GM12878 (cell line): ENCODE data around the gene OTOA. TPM values are rescaled to one million over a fixed set of nuclear protein-coding genes. Genes with fewer than 3 reads are reported as not detected.

ENCODE experiments used
- ATAC-seq: fragments of 200-7000 bp; cut with Tn5 transposase; 3 replicates; pipeline ENCODE4 v1.9.1; 2020; ENCODE audit warnings: mild to moderate bottlenecking, moderate library complexity
- BruUV-seq: library from RNA; stranded (reverse); fragments of 400-500 nt; replicated peaks from 2 replicates; lab custom pipeline; 2021; lab: Mats Ljungman, UMichigan
- CTCF ChIA-PET: fragments of 300-600 bp; sonication (Branson Sonifier 250); formaldehyde crosslinking; extraction: SDS; loops from one replicate; lab custom pipeline; 2021; ENCODE audit warnings: inconsistent platforms; lab: Yijun Ruan, JAX
- POLR2A ChIA-PET: fragments of 350-600 bp; formaldehyde crosslinking; extraction: SDS; loops from one replicate; lab custom pipeline; 2021; ENCODE audit warnings: inconsistent platforms; lab: Charles Lee
- RAD21 ChIA-PET: fragments of 300-600 bp; sonication (Branson Sonifier 250); formaldehyde crosslinking; loops from one replicate; lab custom pipeline; 2023; ENCODE audit warnings: antibody characterized with exemption; ENCODE audit not compliant: unreplicated experiment; lab: Charles Lee
- SMC1A ChIA-PET: fragments of 300-600 bp; sonication (Branson Sonifier 250); formaldehyde crosslinking; loops from one replicate; lab custom pipeline; 2023; ENCODE audit not compliant: unreplicated experiment, uncharacterized antibody; lab: Charles Lee
- DNase-seq: peaks from one replicate; pipeline ENCODE4 v3.0.0-alpha.2; 2011; ENCODE audit warnings: low read depth, low spot score
- FAIRE-seq: peaks from 3 replicates; lab custom pipeline; 2011; peaks lifted over from hg19 to GRCh38; lab: Jason Lieb, UNC
- H2AFZ ChIP-seq: 2 replicates; pipeline ENCODE4 v1.6.0; 2011; ENCODE audit warnings: low read depth, low read length, control low read depth; ENCODE audit not compliant: control insufficient read depth
- H3K27ac ChIP-seq: 2 replicates; pipeline ENCODE4 v1.5.1; 2011; ENCODE audit warnings: control low read depth; ENCODE audit not compliant: control insufficient read depth, insufficient read depth
- H3K27me3 ChIP-seq, 2 experiments: replicated peaks in 1 of 2; 2 replicates each; pipeline versions ENCODE4 v1.6.0 to v1.6.1; 2011; ENCODE audit warnings: low read length in 1 of 2; ENCODE audit not compliant: control insufficient read depth in 2 of 2, insufficient read depth in 2 of 2
- H3K36me3 ChIP-seq, 2 experiments: 2 replicates each; pipeline ENCODE4 v1.5.1; 2011; ENCODE audit warnings: low read length in 1 of 2; ENCODE audit not compliant: control insufficient read depth in 2 of 2, insufficient read depth in 2 of 2
- H3K4me1 ChIP-seq: 2 replicates; pipeline ENCODE4 v1.6.1; 2011; ENCODE audit warnings: mild to moderate bottlenecking, low read length, moderate library complexity, mixed read lengths; ENCODE audit not compliant: control insufficient read depth, insufficient read depth
- H3K4me2 ChIP-seq: 2 replicates; pipeline ENCODE4 v1.6.0; 2011; ENCODE audit warnings: control low read depth; ENCODE audit not compliant: control insufficient read depth, insufficient read depth
- H3K4me3 ChIP-seq: fragments of 200-600 bp; sonication (generic); 2 replicates; pipeline ENCODE4 v1.5.1; 2016
- H3K79me2 ChIP-seq: 2 replicates; pipeline ENCODE4 v1.6.0; 2011; ENCODE audit warnings: low read length; ENCODE audit not compliant: control insufficient read depth, insufficient read depth
- H3K9ac ChIP-seq: 2 replicates; pipeline ENCODE4 v1.8.0; 2011; ENCODE audit warnings: low read length, control low read depth, mixed read lengths; ENCODE audit not compliant: control insufficient read depth, insufficient read depth
- H3K9me3 ChIP-seq: replicated peaks from 3 replicates; pipeline ENCODE4 v1.5.1; 2011; ENCODE audit warnings: mild to moderate bottlenecking, low read length; ENCODE audit not compliant: control insufficient read depth, insufficient read depth
- H4K20me1 ChIP-seq: 2 replicates; pipeline ENCODE4 v1.6.0; 2011; ENCODE audit not compliant: control insufficient read depth, insufficient read depth
- BCL11A ChIP-seq: IDR thresholded peaks from 2 replicates; pipeline ENCODE4 v1.6.1; 2011; ENCODE audit warnings: low read depth, low read length
- BHLHE40 ChIP-seq, 2 experiments: fragments of 450-650 bp in 1 of 2; IDR thresholded peaks; 2 replicates each; pipeline ENCODE4 v1.6.1; 2011 to 2017; ENCODE audit warnings: low read depth in 2 of 2, borderline replicate concordance in 1 of 2, improper control_type of control experiment in 1 of 2, low read length in 1 of 2, mild to moderate bottlenecking in 1 of 2
- CEBPB ChIP-seq, 2 experiments: fragments of 150-350 bp in 1 of 2; IDR thresholded peaks; 2 replicates each; pipeline ENCODE4 v1.6.1; 2012 to 2014; ENCODE audit warnings: low read depth in 2 of 2, low read length in 2 of 2, borderline replicate concordance in 1 of 2, inconsistent platforms in 1 of 2
- CHD1 ChIP-seq: IDR thresholded peaks from 2 replicates; pipeline ENCODE4 v1.6.1; 2012; ENCODE audit warnings: low read depth, low read length, improper control_type of control experiment
- CHD4 ChIP-seq: fragments of 200-600 bp; sonication (generic); IDR thresholded peaks from 2 replicates; pipeline ENCODE4 v1.6.1; 2016; ENCODE audit warnings: mild to moderate bottlenecking
- EGR1 ChIP-seq, 2 experiments: IDR thresholded peaks; 1 replicate in 1 of 2; 2 replicates in 1 of 2; pipeline ENCODE4 v1.6.1; 2011 to 2012; ENCODE audit warnings: low read depth in 2 of 2, low read length in 2 of 2, borderline replicate concordance in 1 of 2, mild to moderate bottlenecking in 1 of 2, moderate library complexity in 1 of 2
- FOXM1 ChIP-seq: IDR thresholded peaks from 2 replicates; pipeline ENCODE4 v1.6.1; 2012; ENCODE audit warnings: low read depth, mild to moderate bottlenecking, inconsistent platforms, low read length, moderate library complexity
- HCFC1 ChIP-seq: fragments of 150-350 bp; IDR thresholded peaks from 2 replicates; pipeline ENCODE4 v1.6.1; 2014; ENCODE audit warnings: low read length
- HDGF ChIP-seq: fragments of 450-650 bp; IDR thresholded peaks from 2 replicates; pipeline ENCODE4 v1.6.1; 2016; ENCODE audit warnings: antibody characterized with exemption
- MEF2A ChIP-seq: IDR thresholded peaks from 2 replicates; pipeline ENCODE4 v1.6.1; 2011; ENCODE audit warnings: low read depth, mild to moderate bottlenecking, low read length, moderate library complexity; ENCODE audit not compliant: insufficient read depth
- MTA2 ChIP-seq: fragments of 450-650 bp; IDR thresholded peaks from 2 replicates; pipeline ENCODE4 v1.6.1; 2016; ENCODE audit warnings: low read depth, mild to moderate bottlenecking, moderate library complexity
- NFXL1 ChIP-seq: fragments of 450-650 bp; IDR thresholded peaks from 2 replicates; pipeline ENCODE4 v1.6.1; 2017; ENCODE audit warnings: antibody characterized with exemption, mild to moderate bottlenecking, borderline replicate concordance
- NFYB ChIP-seq: IDR thresholded peaks from 2 replicates; pipeline ENCODE4 v1.6.1; 2011; ENCODE audit warnings: low read depth, mild to moderate bottlenecking, low read length, improper control_type of control experiment, moderate library complexity; ENCODE audit not compliant: insufficient read depth
- RBBP5 ChIP-seq: fragments of 200-600 bp; sonication (generic); conservative IDR thresholded peaks from 2 replicates; pipeline ENCODE4 v1.6.1; 2016
- RFX5 ChIP-seq: IDR thresholded peaks from 2 replicates; pipeline ENCODE4 v1.6.1; 2011; ENCODE audit warnings: low read depth, low read length, improper control_type of control experiment
- RUNX3 ChIP-seq: IDR thresholded peaks from 2 replicates; pipeline ENCODE4 v1.6.1; 2012; ENCODE audit warnings: low read length, inconsistent platforms
- SREBF1 ChIP-seq: IDR thresholded peaks from 2 replicates; pipeline ENCODE4 v1.6.1; 2012; ENCODE audit warnings: mild to moderate bottlenecking, low read length
- WGBS: methylation state at CpG from one replicate; pipeline ENCODE4 v1.1.6; 2016; ENCODE audit warnings: low lambda C conversion rate; ENCODE audit not compliant: insufficient replicate concordance, insufficient coverage; ENCODE audit errors: missing lambda C conversion rate; 5-methylcytosine and 5-hydroxymethylcytosine counted together
- in situ Hi-C: fragments of 300-500 bp; cut with MboI; formaldehyde crosslinking; loops from 9 replicates; pipeline ENCODE4 v1.14.3; 2018; ENCODE audit warnings: mixed read lengths
- intact Hi-C: fragments of 100-400 bp; cut with micrococcal nuclease; formaldehyde crosslinking; loops from one replicate; pipeline ENCODE4 v1.14.2; 2022; ENCODE audit not compliant: unreplicated experiment
- polyA plus RNA-seq, 11 experiments: library from polyadenylated mRNA; depleted of rRNA in 4 of 11; unstranded in 6 of 11; stranded (reverse) in 5 of 11; fragments of >200 nt; fragmentation: Nextera tagmentation in 4 of 11; fragmentation: Illumina TruSeq in 1 of 11; extraction: Ambion mirVana in 4 of 11; extraction: Trizol in 1 of 11; gene quantifications; 1 replicate in 1 of 11; 2 replicates in 10 of 11; pipeline versions ENCODE4 v1.2.1 to v1.2.3, GENCODE V29; 2011 to 2016; ENCODE audit warnings: inconsistent platforms in 2 of 11, missing spikeins in 2 of 11, low read depth in 1 of 11
- total RNA-seq, 4 experiments: library from RNA; depleted of rRNA in 3 of 4; stranded (reverse); fragments of >200 nt in 3 of 4; fragmentation: Illumina TruSeq in 1 of 4; extraction: Trizol in 1 of 4; gene quantifications; 2 replicates each; pipeline versions ENCODE4 v1.2.1 to v1.2.3, GENCODE V29; 2013 to 2021
- TF ChIP-seq, protein P1 (sequence below): IDR thresholded peaks from 2 replicates; pipeline ENCODE4 v1.6.1; 2012; ENCODE audit warnings: low read depth, low read length, improper control_type of control experiment
- TF ChIP-seq, protein P2 (sequence below): IDR thresholded peaks from 2 replicates; pipeline ENCODE4 v1.6.1; 2012; ENCODE audit warnings: mild to moderate bottlenecking, low read depth, low read length

OTOA gene
- total and polyA plus RNA-seq, 10 of the 15 experiments (the other 5 are each of a cell fraction or from before 2014, with no cell fraction given): 0.33 to 1.5 (median 0.61) TPM

DNA sequence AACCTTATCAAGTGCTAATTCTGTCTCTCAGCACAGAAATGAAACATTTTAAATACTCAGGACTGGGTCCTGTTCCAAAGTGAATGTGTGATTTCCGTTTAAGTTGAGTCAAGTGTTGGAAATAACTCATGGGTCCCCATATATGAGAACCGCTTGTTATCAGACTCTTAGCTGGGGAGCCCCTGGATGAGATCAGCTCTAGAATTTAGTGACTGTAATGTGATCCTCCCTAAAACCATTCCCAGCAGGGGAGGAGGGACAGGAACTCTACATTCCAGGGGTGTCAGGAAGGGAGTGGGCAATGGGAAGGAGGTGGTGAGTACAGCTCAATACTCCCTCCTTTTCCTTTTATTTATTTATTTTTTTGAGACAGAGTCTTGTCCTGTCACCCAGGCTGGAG lies 37.5 kb downstream of the OTOA start:
- no peak overlapping the region for H2AFZ ChIP-seq
- no peaks in the 10 kb centered on the region for H4K20me1 ChIP-seq
- no peak overlapping the region for H3K27ac ChIP-seq
- ATAC-seq (no peak), FAIRE-seq (no peak), DNase-seq (no peak)
- H3K9me3 ChIP-seq: no peaks in the 10 kb centered on the region; the same call in 2 of the 3 replicates
- 4% methylated on average over 2 of the region's 2 CpGs for WGBS
- no peaks in the 10 kb centered on the region; a peak in 3 of 4 replicates for H3K27me3 ChIP-seq
- H3K79me2 ChIP-seq: no peaks in the 10 kb centered on the region
- intact Hi-C loops (loop anchor here (10.0 kb wide), 1 partner anchor 1364 kb away; no protein-coding TSS in a partner anchor), in situ Hi-C loops (loop anchor here (10.0 kb wide), 1 partner anchor 46 kb away; the partner anchor contains the start of gene IGSF6)
- no TSS peak for BruUV-seq
- ChIA-PET CTCF (interaction anchor here (1.1 to 5.3 kb wide), 4 partner anchors 17 to 60 kb away, joined by 3 to 39 read pairs (median 6); no protein-coding TSS in a partner anchor), RAD21 (interaction anchor here (1.5 to 1.6 kb wide), 2 partner anchors 44 to 56 kb away, joined by 4 to 5 read pairs; no protein-coding TSS in a partner anchor), POLR2A (interaction anchor here (1.1 kb wide), 1 partner anchor 43 kb away, joined by 3 read pairs; no protein-coding TSS in a partner anchor), SMC1A (interaction anchor here (0.5 to 2.0 kb wide), 7 partner anchors 11 to 113 kb away, joined by 3 to 7 read pairs (median 4); no protein-coding TSS in a partner anchor)
- no peak overlapping the region for H3K9ac ChIP-seq
- H3K4me3 ChIP-seq: no peak overlapping the region
- peaks cover 11% of the 10 kb centered on the region for H3K4me1 ChIP-seq
- H3K36me3 ChIP-seq: no peaks in the 10 kb centered on the region
- no peak overlapping the region for H3K4me2 ChIP-seq
- TF ChIP-seq BHLHE40 (IDR thresholded peaks at IDR 0.05; ENCODE audit: borderline replicate concordance in 1 of 2, low read depth in 2 of 2, low read length in 1 of 2): no peak
- TF ChIP-seq BCL11A: no peak
- TF ChIP-seq SREBF1: no peak
- no peak for TF ChIP-seq RFX5
- TF ChIP-seq RBBP5: no peak
- no peak for TF ChIP-seq NFXL1
- no peak for TF ChIP-seq RUNX3
- TF ChIP-seq, protein P1, sequence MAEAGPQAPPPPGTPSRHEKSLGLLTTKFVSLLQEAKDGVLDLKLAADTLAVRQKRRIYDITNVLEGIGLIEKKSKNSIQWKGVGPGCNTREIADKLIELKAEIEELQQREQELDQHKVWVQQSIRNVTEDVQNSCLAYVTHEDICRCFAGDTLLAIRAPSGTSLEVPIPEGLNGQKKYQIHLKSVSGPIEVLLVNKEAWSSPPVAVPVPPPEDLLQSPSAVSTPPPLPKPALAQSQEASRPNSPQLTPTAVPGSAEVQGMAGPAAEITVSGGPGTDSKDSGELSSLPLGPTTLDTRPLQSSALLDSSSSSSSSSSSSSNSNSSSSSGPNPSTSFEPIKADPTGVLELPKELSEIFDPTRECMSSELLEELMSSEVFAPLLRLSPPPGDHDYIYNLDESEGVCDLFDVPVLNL: no peak
- no peak for TF ChIP-seq CEBPB (IDR thresholded peaks at IDR 0.05; ENCODE audit: borderline replicate concordance in 1 of 2, low read depth in 2 of 2, low read length in 2 of 2)
- no peak for TF ChIP-seq CHD4
- no peak for TF ChIP-seq CHD1
- no peak for TF ChIP-seq FOXM1
- no peak for TF ChIP-seq MTA2
- no peak for TF ChIP-seq NFYB
- no peak for TF ChIP-seq HCFC1
- no peak for TF ChIP-seq MEF2A
- TF ChIP-seq HDGF: no peak
- TF ChIP-seq, protein P2, sequence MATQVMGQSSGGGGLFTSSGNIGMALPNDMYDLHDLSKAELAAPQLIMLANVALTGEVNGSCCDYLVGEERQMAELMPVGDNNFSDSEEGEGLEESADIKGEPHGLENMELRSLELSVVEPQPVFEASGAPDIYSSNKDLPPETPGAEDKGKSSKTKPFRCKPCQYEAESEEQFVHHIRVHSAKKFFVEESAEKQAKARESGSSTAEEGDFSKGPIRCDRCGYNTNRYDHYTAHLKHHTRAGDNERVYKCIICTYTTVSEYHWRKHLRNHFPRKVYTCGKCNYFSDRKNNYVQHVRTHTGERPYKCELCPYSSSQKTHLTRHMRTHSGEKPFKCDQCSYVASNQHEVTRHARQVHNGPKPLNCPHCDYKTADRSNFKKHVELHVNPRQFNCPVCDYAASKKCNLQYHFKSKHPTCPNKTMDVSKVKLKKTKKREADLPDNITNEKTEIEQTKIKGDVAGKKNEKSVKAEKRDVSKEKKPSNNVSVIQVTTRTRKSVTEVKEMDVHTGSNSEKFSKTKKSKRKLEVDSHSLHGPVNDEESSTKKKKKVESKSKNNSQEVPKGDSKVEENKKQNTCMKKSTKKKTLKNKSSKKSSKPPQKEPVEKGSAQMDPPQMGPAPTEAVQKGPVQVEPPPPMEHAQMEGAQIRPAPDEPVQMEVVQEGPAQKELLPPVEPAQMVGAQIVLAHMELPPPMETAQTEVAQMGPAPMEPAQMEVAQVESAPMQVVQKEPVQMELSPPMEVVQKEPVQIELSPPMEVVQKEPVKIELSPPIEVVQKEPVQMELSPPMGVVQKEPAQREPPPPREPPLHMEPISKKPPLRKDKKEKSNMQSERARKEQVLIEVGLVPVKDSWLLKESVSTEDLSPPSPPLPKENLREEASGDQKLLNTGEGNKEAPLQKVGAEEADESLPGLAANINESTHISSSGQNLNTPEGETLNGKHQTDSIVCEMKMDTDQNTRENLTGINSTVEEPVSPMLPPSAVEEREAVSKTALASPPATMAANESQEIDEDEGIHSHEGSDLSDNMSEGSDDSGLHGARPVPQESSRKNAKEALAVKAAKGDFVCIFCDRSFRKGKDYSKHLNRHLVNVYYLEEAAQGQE: no peak
- TF ChIP-seq EGR1 (IDR thresholded peaks at IDR 0.05; ENCODE audit: borderline replicate concordance in 1 of 2, low read depth in 2 of 2, low read length in 2 of 2): no peak
